Measurements from ENCODE around the gene ADAMTSL4. TPM values are rescaled to one million over a fixed set of nuclear protein-coding genes. Genes with fewer than 3 reads are reported as not detected.

ADAMTSL4 gene
- total RNA-seq, 1 donor from 2014 or later, result 70.2 TPM

GRCh38 chr1:150606463-150607142 lies 57.4 kb downstream of the ADAMTSL4 start:
- ATAC-seq, result no peak
- intact Hi-C loops (cut with DNase I), result no loop called here
- no peak for DNase-seq (ENCODE audit: low spot score)

- intact Hi-C loops (cut with DNase I), result no loop called here
- DNase-seq (ENCODE audit: low spot score), result no peak
- ATAC-seq, result no peak
Observed at GRCh38 chr1:150609732-150610131, 60.5 kb downstream of the ADAMTSL4 start.

Small RNA genes lying within 50 kb of the gene (microRNA-seq; reads per million reads assigned to microRNA genes)
- not detected for gene MIR4257

Other genes with a start within 250 kb of the ADAMTSL4 start
- gene PRPF3, start 227.9 kb upstream of the ADAMTSL4 start, total RNA-seq, result 88.2 TPM
- gene RPRD2, start 185.3 kb upstream of the ADAMTSL4 start, total RNA-seq, result 42.8 TPM
- gene TARS2, start 62.0 kb upstream of the ADAMTSL4 start, total RNA-seq, result 22.4 TPM
- 19.7 TPM for gene ECM1, start 41.3 kb upstream of the ADAMTSL4 start, total RNA-seq
- gene FALEC, start 33.7 kb upstream of the ADAMTSL4 start, total RNA-seq, result not detected
- 214 TPM for gene MCL1, start 30.2 kb downstream of the ADAMTSL4 start, total RNA-seq
- gene ENSA, start 80.2 kb downstream of the ADAMTSL4 start, total RNA-seq, result 144 TPM
- gene GOLPH3L, start 147.7 kb downstream of the ADAMTSL4 start, total RNA-seq, result 27.6 TPM
- 3.8 TPM for gene HORMAD1, start 171.5 kb downstream of the ADAMTSL4 start, total RNA-seq
- gene CTSS, start 216.4 kb downstream of the ADAMTSL4 start, total RNA-seq, result 80.9 TPM